ENCODE data around the gene CHTOP. TPM values are rescaled to one million over a fixed set of nuclear protein-coding genes. Genes with fewer than 3 reads are reported as not detected.

CHTOP gene
- total RNA-seq, 1 experiment from 2014 or later = 85.1 TPM

GRCh38 chr1:153646672-153647345 lies 12.9 kb downstream of the CHTOP start:
- H3K4me1 Mint-ChIP-seq (ENCODE audit: low read depth, unreplicated experiment) = peaks cover 33% of the 10 kb centered on the region
- ChIA-PET POLR2A (interaction anchor here (3.8 kb wide), 1 partner anchor 13 kb away, joined by 16 read pairs; the partner anchor contains the start of gene CHTOP), CTCF (no interaction called here)
- peaks cover 82% of the 10 kb centered on the region for H3K36me3 Mint-ChIP-seq (ENCODE audit: insufficient read depth, unreplicated experiment)
- peaks cover 13% of the 10 kb centered on the region; the same call in 1 of the 2 replicates for H3K4me1 ChIP-seq
- BruUV-seq (replicated peaks) = no TSS peak
- no peak overlapping the region for H3K4me3 ChIP-seq (ENCODE audit: low read depth, low read length)
- no peak overlapping the region for H3K4me3 Mint-ChIP-seq (ENCODE audit: unreplicated experiment)
- peak overlapping the region; percentile 33 for H3K27ac Mint-ChIP-seq (ENCODE audit: unreplicated experiment)
- no peaks in the 10 kb centered on the region for H3K9me3 ChIP-seq
- no peak for DNase-seq
- intact Hi-C loops (cut with micrococcal nuclease; ENCODE audit: unreplicated experiment) = no loop called here
- no peaks in the 10 kb centered on the region for H3K9me3 Mint-ChIP-seq (ENCODE audit: unreplicated experiment)
- H3K27me3 Mint-ChIP-seq (ENCODE audit: insufficient read depth, unreplicated experiment) = no peaks in the 10 kb centered on the region
- TF ChIP-seq, protein P1, sequence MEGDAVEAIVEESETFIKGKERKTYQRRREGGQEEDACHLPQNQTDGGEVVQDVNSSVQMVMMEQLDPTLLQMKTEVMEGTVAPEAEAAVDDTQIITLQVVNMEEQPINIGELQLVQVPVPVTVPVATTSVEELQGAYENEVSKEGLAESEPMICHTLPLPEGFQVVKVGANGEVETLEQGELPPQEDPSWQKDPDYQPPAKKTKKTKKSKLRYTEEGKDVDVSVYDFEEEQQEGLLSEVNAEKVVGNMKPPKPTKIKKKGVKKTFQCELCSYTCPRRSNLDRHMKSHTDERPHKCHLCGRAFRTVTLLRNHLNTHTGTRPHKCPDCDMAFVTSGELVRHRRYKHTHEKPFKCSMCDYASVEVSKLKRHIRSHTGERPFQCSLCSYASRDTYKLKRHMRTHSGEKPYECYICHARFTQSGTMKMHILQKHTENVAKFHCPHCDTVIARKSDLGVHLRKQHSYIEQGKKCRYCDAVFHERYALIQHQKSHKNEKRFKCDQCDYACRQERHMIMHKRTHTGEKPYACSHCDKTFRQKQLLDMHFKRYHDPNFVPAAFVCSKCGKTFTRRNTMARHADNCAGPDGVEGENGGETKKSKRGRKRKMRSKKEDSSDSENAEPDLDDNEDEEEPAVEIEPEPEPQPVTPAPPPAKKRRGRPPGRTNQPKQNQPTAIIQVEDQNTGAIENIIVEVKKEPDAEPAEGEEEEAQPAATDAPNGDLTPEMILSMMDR (IDR thresholded peaks at IDR 0.05; ENCODE audit: insufficient read depth in 1 of 2, low read depth in 1 of 2, low read length in 1 of 2, severe bottlenecking in 1 of 2, unreplicated experiment in 1 of 2) = no peak
- H3K36me3 ChIP-seq (ENCODE audit: control insufficient read depth, insufficient read depth, low read length) = peaks cover 9% of the 10 kb centered on the region
- no peaks in the 10 kb centered on the region for H3K27me3 ChIP-seq (replicated peaks; ENCODE audit: control insufficient read depth, insufficient read depth, low read length)

GRCh38 chr1:153647346-153647714 lies 13.5 kb downstream of the CHTOP start:
- ChIA-PET POLR2A (interaction anchor here (0.8 to 3.8 kb wide), 2 partner anchors 13 to 31 kb away, joined by 3 to 16 read pairs; partner anchors contain the start of genes CHTOP and S100A14), CTCF (interaction anchor here (1.0 to 1.2 kb wide), 2 partner anchors 13 to 20 kb away, joined by 3 to 4 read pairs; partner anchors contain the start of genes CHTOP and S100A13)
- H3K36me3 ChIP-seq (ENCODE audit: control insufficient read depth, insufficient read depth, low read length) = peaks cover 5% of the 10 kb centered on the region
- H3K36me3 Mint-ChIP-seq (ENCODE audit: insufficient read depth, unreplicated experiment) = peaks cover 77% of the 10 kb centered on the region
- no peaks in the 10 kb centered on the region for H3K9me3 ChIP-seq
- no TSS peak for BruUV-seq (replicated peaks)
- DNase-seq = no peak
- H3K4me1 ChIP-seq = peaks cover 13% of the 10 kb centered on the region; the same call in 1 of the 2 replicates
- H3K4me3 ChIP-seq (ENCODE audit: low read depth, low read length) = no peak overlapping the region
- intact Hi-C loops (cut with micrococcal nuclease; ENCODE audit: unreplicated experiment) = no loop called here
- no peak overlapping the region for H3K4me3 Mint-ChIP-seq (ENCODE audit: unreplicated experiment)
- TF ChIP-seq, protein P1 (IDR thresholded peaks at IDR 0.05; ENCODE audit: insufficient read depth in 1 of 2, low read depth in 1 of 2, low read length in 1 of 2, severe bottlenecking in 1 of 2, unreplicated experiment in 1 of 2) = no peak
- H3K9me3 Mint-ChIP-seq (ENCODE audit: unreplicated experiment) = no peaks in the 10 kb centered on the region
- H3K27me3 ChIP-seq (replicated peaks; ENCODE audit: control insufficient read depth, insufficient read depth, low read length) = no peaks in the 10 kb centered on the region
- H3K27ac Mint-ChIP-seq (ENCODE audit: unreplicated experiment) = peak overlapping the region; percentile 33
- no peaks in the 10 kb centered on the region for H3K27me3 Mint-ChIP-seq (ENCODE audit: insufficient read depth, unreplicated experiment)
- peaks cover 33% of the 10 kb centered on the region for H3K4me1 Mint-ChIP-seq (ENCODE audit: low read depth, unreplicated experiment)

DNA sequence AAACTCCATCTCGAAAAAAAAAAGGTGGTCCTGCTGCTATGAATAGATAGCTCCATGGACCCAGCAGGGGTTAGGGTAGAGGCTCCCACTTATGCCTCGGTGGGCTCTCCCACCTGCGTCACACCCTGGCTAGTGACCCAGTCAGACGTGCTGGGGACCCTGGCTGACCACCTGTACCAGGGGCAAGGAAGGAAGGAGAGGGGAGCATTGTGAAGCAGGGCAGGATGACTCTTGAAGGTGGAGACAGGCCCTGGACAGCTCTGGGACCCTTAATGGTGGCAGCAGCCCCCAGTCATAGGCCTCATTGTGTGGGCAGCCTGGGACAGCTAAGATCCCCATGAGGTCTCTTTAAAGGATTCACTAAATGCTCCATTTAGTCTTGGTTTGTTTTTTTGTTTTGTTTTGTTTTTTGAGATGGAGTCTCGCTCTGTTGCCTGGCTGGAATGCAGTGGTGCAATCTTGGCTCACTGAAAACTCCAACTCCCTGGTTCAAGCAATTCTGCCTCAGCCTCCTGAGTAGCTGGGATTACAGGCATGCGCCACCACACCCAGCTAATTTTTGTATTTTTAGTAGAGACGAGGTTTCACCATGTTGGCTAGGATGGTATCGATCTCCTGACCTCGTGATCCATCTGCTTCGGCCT lies 14.3 kb downstream of the CHTOP start:
- TF ChIP-seq, protein P1 (IDR thresholded peaks at IDR 0.05; ENCODE audit: insufficient read depth in 1 of 2, low read depth in 1 of 2, low read length in 1 of 2, severe bottlenecking in 1 of 2, unreplicated experiment in 1 of 2) = no peak
- no peaks in the 10 kb centered on the region for H3K27me3 Mint-ChIP-seq (ENCODE audit: insufficient read depth, unreplicated experiment)
- peaks cover 36% of the 10 kb centered on the region for H3K4me1 Mint-ChIP-seq (ENCODE audit: low read depth, unreplicated experiment)
- CTCF ChIA-PET = interaction anchor here (1.0 to 1.2 kb wide), 2 partner anchors 14 to 21 kb away, joined by 3 to 4 read pairs; partner anchors contain the start of genes CHTOP and S100A13
- Histone ChIP-seq H3K4me3 (ENCODE audit: low read depth, low read length) (no peak overlapping the region), H3K4me1 (peaks cover 20% of the 10 kb centered on the region; the same call in 1 of the 2 replicates), H3K36me3 (ENCODE audit: control insufficient read depth, insufficient read depth, low read length) (peaks cover 5% of the 10 kb centered on the region), H3K27me3 (replicated peaks; ENCODE audit: control insufficient read depth, insufficient read depth, low read length) (no peaks in the 10 kb centered on the region), H3K9me3 (no peaks in the 10 kb centered on the region)
- no peaks in the 10 kb centered on the region for H3K9me3 Mint-ChIP-seq (ENCODE audit: unreplicated experiment)
- no TSS peak for BruUV-seq (replicated peaks)
- H3K36me3 Mint-ChIP-seq (ENCODE audit: insufficient read depth, unreplicated experiment) = peaks cover 69% of the 10 kb centered on the region
- no peak for DNase-seq
- H3K27ac Mint-ChIP-seq (ENCODE audit: unreplicated experiment) = peak overlapping the region; percentile 33
- H3K4me3 Mint-ChIP-seq (ENCODE audit: unreplicated experiment) = no peak overlapping the region
- POLR2A ChIA-PET = interaction anchor here (0.8 to 3.8 kb wide), 2 partner anchors 14 to 32 kb away, joined by 3 to 16 read pairs; partner anchors contain the start of genes CHTOP and S100A14
- intact Hi-C loops (cut with micrococcal nuclease; ENCODE audit: unreplicated experiment) = no loop called here

Data from Caco-2 (cell line).